ENCODE results near the gene ARID3B. TPM values are rescaled to one million over a fixed set of nuclear protein-coding genes. Genes with fewer than 3 reads are reported as not detected.

The ARID3B gene
- total and polyA plus RNA-seq, 3 donors from 2014 or later: 50.3 to 58.1 (median 53.7) TPM

- no peak overlapping the region for H3K27ac ChIP-seq
- H3K4me3 ChIP-seq: no peak overlapping the region
- TF ChIP-seq CTCF (IDR thresholded peaks at IDR 0.05) (no peak), POLR2A (IDR thresholded peaks at IDR 0.05) (no peak)
- H3K9me3 ChIP-seq: no peaks in the 10 kb centered on the region
- intact Hi-C loops (cut with DNase I; ENCODE audit: low total_unique reads): loop anchor here (10.0 kb wide), 1 partner anchor 249 kb away; no protein-coding TSS in a partner anchor
- WGBS, 2 donors: 86 to 92% methylated on average over 5 to 7 of the region's 7 CpGs
- no peaks in the 10 kb centered on the region for H3K36me3 ChIP-seq (ENCODE audit: low read depth, missing control alignments)
- DNase-seq: no peak
- peaks cover 10% of the 10 kb centered on the region for H3K4me1 ChIP-seq
- H3K27me3 ChIP-seq: no peaks in the 10 kb centered on the region
Observed at GRCh38 chr15:74624020-74624602, 83.1 kb downstream of the ARID3B start.

DNA sequence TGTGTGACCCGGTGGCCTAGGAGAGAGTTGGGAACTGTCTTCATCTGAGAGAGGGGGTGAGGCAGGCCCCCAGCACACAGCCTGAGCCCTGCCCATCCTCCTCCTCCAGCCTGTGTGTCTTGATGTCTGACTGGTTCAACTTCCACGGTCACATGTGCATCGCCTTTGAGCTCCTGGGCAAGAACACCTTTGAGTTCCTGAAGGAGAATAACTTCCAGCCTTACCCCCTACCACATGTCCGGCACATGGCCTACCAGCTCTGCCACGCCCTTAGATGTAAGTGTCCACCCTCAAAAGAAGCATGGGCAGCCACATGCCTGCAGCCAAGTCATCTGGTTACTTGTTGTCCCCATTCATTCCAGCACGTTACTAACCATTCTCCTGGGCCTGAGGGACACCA is 84.7 kb downstream of the ARID3B start:
- intact Hi-C loops (cut with DNase I; ENCODE audit: low total_unique reads): loop anchor here (10.0 kb wide), 1 partner anchor 251 kb away; no protein-coding TSS in a partner anchor
- H3K27ac ChIP-seq: no peak overlapping the region
- DNase-seq: no peak
- no peaks in the 10 kb centered on the region for H3K27me3 ChIP-seq
- H3K9me3 ChIP-seq: no peaks in the 10 kb centered on the region
- no peaks in the 10 kb centered on the region for H3K36me3 ChIP-seq (ENCODE audit: low read depth, missing control alignments)
- peaks cover 8% of the 10 kb centered on the region for H3K4me1 ChIP-seq
- WGBS, 2 donors: 82% methylated on average over 6 of the region's 6 CpGs; no CpG with 5 or more reads in 1 of the 2 donors
- TF ChIP-seq CTCF (IDR thresholded peaks at IDR 0.05): no peak
- TF ChIP-seq POLR2A (IDR thresholded peaks at IDR 0.05): no peak
- no peak overlapping the region for H3K4me3 ChIP-seq

- WGBS, 2 donors: 81 to 82% methylated on average over 5 to 7 of the region's 7 CpGs
- no peak for DNase-seq
- TF ChIP-seq POLR2A (IDR thresholded peaks at IDR 0.05) (no peak), CTCF (IDR thresholded peaks at IDR 0.05) (no peak)
- Histone ChIP-seq H3K27ac (no peak overlapping the region), H3K27me3 (no peaks in the 10 kb centered on the region), H3K36me3 (ENCODE audit: low read depth, missing control alignments) (no peaks in the 10 kb centered on the region), H3K4me3 (no peak overlapping the region), H3K9me3 (no peaks in the 10 kb centered on the region), H3K4me1 (peaks cover 3% of the 10 kb centered on the region)
- intact Hi-C loops (cut with DNase I; ENCODE audit: low total_unique reads): loop anchor here (10.0 kb wide), 1 partner anchor 252 kb away; no protein-coding TSS in a partner anchor
Observed at GRCh38 chr15:74626336-74626735, 85.3 kb downstream of the ARID3B start.

DNA sequence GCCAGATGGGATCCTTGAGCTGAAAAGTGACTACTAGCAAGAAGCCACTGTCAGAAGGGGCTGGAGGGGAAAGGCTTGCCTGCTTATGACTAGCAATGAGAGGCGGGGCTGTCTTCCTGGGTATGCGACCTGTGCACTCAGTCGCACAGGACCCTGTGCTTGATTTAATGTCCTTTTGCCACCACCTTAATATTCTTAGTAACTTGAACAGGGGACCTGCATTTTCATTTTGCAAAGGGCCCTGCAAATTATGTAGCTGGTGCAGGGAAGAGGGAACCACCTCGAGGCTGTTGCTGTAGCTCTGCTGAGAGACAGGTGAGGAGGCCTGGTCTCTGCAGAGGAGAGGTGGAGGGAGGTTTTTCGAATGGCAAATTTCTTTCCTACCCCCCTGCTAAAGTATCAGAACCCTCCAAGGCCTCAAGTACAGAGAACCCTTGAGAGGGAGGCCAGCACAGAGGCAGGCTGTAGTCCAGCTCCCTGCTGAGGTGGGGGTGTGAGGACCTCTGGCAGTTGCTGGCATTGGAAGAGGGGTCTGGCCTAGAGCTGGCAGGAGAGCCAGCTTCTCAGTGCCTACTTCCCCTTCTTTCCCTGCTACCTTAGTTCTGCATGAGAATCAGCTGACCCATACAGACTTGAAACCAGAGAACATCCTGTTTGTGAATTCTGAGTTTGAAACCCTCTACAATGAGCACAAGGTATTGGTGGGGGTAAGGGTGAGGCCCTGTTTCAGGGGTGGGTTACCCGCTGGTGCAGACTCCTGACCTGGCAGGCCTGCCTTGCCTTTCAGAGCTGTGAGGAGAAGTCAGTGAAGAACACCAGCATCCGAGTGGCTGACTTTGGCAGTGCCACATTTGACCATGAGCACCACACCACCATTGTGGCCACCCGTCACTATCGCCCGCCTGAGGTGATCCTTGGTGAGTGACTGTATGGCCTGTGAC is 86.0 kb downstream of the ARID3B start:
- H3K36me3 ChIP-seq (ENCODE audit: low read depth, missing control alignments): no peaks in the 10 kb centered on the region

More for the DNA sequence above, 86.0 kb downstream of the ARID3B start:
- TF ChIP-seq CTCF (IDR thresholded peaks at IDR 0.05): no peak
- no peak for TF ChIP-seq POLR2A (IDR thresholded peaks at IDR 0.05)
- intact Hi-C loops (cut with DNase I; ENCODE audit: low total_unique reads): loop anchor here (10.0 kb wide), 1 partner anchor 252 kb away; no protein-coding TSS in a partner anchor
- no peaks in the 10 kb centered on the region for H3K27me3 ChIP-seq
- DNase-seq: no peak
- WGBS, 2 donors: 82 to 83% methylated on average over 7 to 10 of the region's 10 CpGs
- no peak overlapping the region for H3K4me3 ChIP-seq
- no peaks in the 10 kb centered on the region for H3K9me3 ChIP-seq
- no peak overlapping the region for H3K27ac ChIP-seq
- no peaks in the 10 kb centered on the region for H3K4me1 ChIP-seq

All from testis (tissue), 3 donors.